Fibroblast of lung (primary cell): ENCODE measurements around the gene NFIC. TPM values are rescaled to one million over a fixed set of nuclear protein-coding genes. Genes with fewer than 3 reads are reported as not detected.

ENCODE experiments used
- DNase-seq, 2 donors: peaks; one replicate each; pipeline versions ENCODE4 v3.0.0 to v3.0.0-alpha.2; 2010; ENCODE audit warnings: low read depth in 2 of 2
- H2AFZ ChIP-seq: 2 replicates; pipeline ENCODE4 v1.5.1; 2012; ENCODE audit warnings: low read length, control low read depth, inconsistent platforms
- H3K27ac ChIP-seq: 2 replicates; pipeline ENCODE4 v1.5.1; 2011; ENCODE audit warnings: low read length, control low read depth; ENCODE audit not compliant: insufficient read depth
- H3K27me3 ChIP-seq: 2 replicates; pipeline ENCODE4 v1.5.1; 2011; ENCODE audit warnings: mild to moderate bottlenecking, low read length; ENCODE audit not compliant: control insufficient read depth, insufficient read depth
- H3K36me3 ChIP-seq: 2 replicates; pipeline ENCODE4 v1.5.1; 2011; ENCODE audit warnings: low read length; ENCODE audit not compliant: control insufficient read depth, insufficient read depth
- H3K4me1 ChIP-seq: 2 replicates; pipeline ENCODE4 v1.5.1; 2011; ENCODE audit warnings: low read length; ENCODE audit not compliant: control insufficient read depth, insufficient read depth; ENCODE audit errors: extremely low read depth
- H3K4me2 ChIP-seq: 2 replicates; pipeline ENCODE4 v1.5.1; 2011; ENCODE audit warnings: low read length, control low read depth; ENCODE audit not compliant: insufficient read depth; ENCODE audit errors: extremely low read depth
- H3K4me3 ChIP-seq, 4 experiments: fragments of 200-600 bp in 1 of 4; sonication (generic) in 1 of 4; replicated peaks in 1 of 4; 2 replicates each; pipeline ENCODE4 v1.5.1; 2011 to 2016; ENCODE audit warnings: low read length in 4 of 4, low read depth in 3 of 4, mild to moderate bottlenecking in 3 of 4, control low read depth in 2 of 4, inconsistent platforms in 1 of 4, mixed read lengths in 1 of 4; ENCODE audit not compliant: insufficient read depth in 1 of 4; ENCODE audit errors: control extremely low read depth in 1 of 4
- H3K79me2 ChIP-seq: 2 replicates; pipeline ENCODE4 v1.5.1; 2012; ENCODE audit warnings: mild to moderate bottlenecking, low read length, inconsistent platforms; ENCODE audit not compliant: control insufficient read depth, insufficient read depth
- H3K9ac ChIP-seq: 2 replicates; pipeline ENCODE4 v1.5.1; 2011; ENCODE audit warnings: mild to moderate bottlenecking, low read length, control low read depth; ENCODE audit not compliant: insufficient read depth
- H3K9me3 ChIP-seq: 2 replicates; pipeline ENCODE4 v1.5.1; 2012; ENCODE audit warnings: low read depth, low read length; ENCODE audit not compliant: control insufficient read depth, insufficient read depth
- H4K20me1 ChIP-seq: 2 replicates; pipeline ENCODE4 v1.5.1; 2011; ENCODE audit warnings: low read length; ENCODE audit not compliant: control insufficient read depth, insufficient read depth; ENCODE audit errors: extremely low read depth
- CTCF ChIP-seq, 2 donors: IDR thresholded peaks in 1 of 2; conservative IDR thresholded peaks in 1 of 2; 1 replicate in 1 of 2; 2 replicates in 1 of 2; pipeline ENCODE4 v1.5.1; 2011 to 2012; ENCODE audit warnings: low read length in 2 of 2, control low read depth in 1 of 2, inconsistent platforms in 1 of 2, low read depth in 1 of 2, mild to moderate bottlenecking in 1 of 2
- EZH2 ChIP-seq: IDR thresholded peaks from 2 replicates; pipeline ENCODE4 v1.5.1; 2012; ENCODE audit warnings: low read length, control low read depth, mild to moderate bottlenecking; ENCODE audit errors: missing control alignments
- polyA plus RNA-seq, 2 donors: library from polyadenylated mRNA; depleted of rRNA in 1 of 2; stranded (reverse) in 1 of 2; unstranded in 1 of 2; fragments of >200 nt; gene quantifications; 2 replicates each; pipeline ENCODE4 v1.2.1, GENCODE V29; 2011 to 2012; ENCODE audit warnings: missing spikeins in 1 of 2
- total RNA-seq: library from RNA; depleted of rRNA; stranded (reverse); fragments of >200 nt; gene quantifications from 2 replicates; pipeline ENCODE4 v1.2.1, GENCODE V29; 2014

NFIC gene
- total and polyA plus RNA-seq, 2 donors (not counting 1 experiment from before 2014, with no cell fraction given) = 7.9 to 66.4 TPM

GRCh38 chr19:3324405-3324856, 42.0 kb upstream of the NFIC start:
- H3K79me2 ChIP-seq = no peaks in the 10 kb centered on the region
- H4K20me1 ChIP-seq = no peaks in the 10 kb centered on the region
- no peaks in the 10 kb centered on the region for H3K27me3 ChIP-seq
- no peak overlapping the region for H2AFZ ChIP-seq
- H3K9me3 ChIP-seq = no peaks in the 10 kb centered on the region
- DNase-seq = no peak
- H3K27ac ChIP-seq = no peak overlapping the region
- no peaks in the 10 kb centered on the region for H3K36me3 ChIP-seq
- no peaks in the 10 kb centered on the region for H3K4me1 ChIP-seq
- TF ChIP-seq CTCF (conservative IDR thresholded peaks at IDR 0.05 in 1 of 2, IDR thresholded peaks at IDR 0.05 in 1 of 2; ENCODE audit: low read depth in 1 of 2, low read length in 2 of 2) (peak; percentile 58 to 82), EZH2 (no peak)
- no peak overlapping the region for H3K9ac ChIP-seq
- H3K4me3 ChIP-seq = no peak overlapping the region
- H3K4me2 ChIP-seq = no peak overlapping the region

DNA sequence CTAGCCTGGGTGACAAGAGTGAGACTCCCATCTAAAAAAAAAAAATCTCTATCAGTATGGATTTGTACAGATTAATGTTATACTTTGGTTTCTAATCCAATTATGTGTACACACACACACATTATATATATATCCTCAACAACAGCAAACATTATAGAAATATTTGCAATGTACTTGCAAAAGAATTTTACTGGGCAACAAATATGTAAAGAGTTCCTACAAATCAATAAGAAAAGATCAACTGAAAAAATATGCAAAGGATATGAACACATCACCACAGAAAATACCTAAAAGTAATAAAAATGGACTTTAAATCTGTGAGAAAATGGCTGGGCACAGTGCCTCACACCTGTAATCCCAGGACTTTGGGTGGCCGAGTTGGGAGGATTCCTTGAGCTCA, 40.9 kb upstream of the NFIC start:
- H3K36me3 ChIP-seq = no peaks in the 10 kb centered on the region
- TF ChIP-seq CTCF (conservative IDR thresholded peaks at IDR 0.05 in 1 of 2, IDR thresholded peaks at IDR 0.05 in 1 of 2; ENCODE audit: low read depth in 1 of 2, low read length in 2 of 2) (no peak), EZH2 (no peak)
- H3K9ac ChIP-seq = no peak overlapping the region
- H3K4me3 ChIP-seq = no peak overlapping the region
- H3K4me2 ChIP-seq = no peak overlapping the region
- no peak overlapping the region for H2AFZ ChIP-seq
- H3K27me3 ChIP-seq = peaks cover 2% of the 10 kb centered on the region
- no peak for DNase-seq
- H3K79me2 ChIP-seq = no peaks in the 10 kb centered on the region
- no peaks in the 10 kb centered on the region for H4K20me1 ChIP-seq
- no peak overlapping the region for H3K27ac ChIP-seq
- H3K9me3 ChIP-seq = no peaks in the 10 kb centered on the region
- no peaks in the 10 kb centered on the region for H3K4me1 ChIP-seq

GRCh38 chr19:3328743-3329142, 37.6 kb upstream of the NFIC start:
- Histone ChIP-seq H2AFZ (no peak overlapping the region), H4K20me1 (no peaks in the 10 kb centered on the region), H3K79me2 (no peaks in the 10 kb centered on the region), H3K27ac (no peak overlapping the region), H3K9ac (no peak overlapping the region), H3K9me3 (no peaks in the 10 kb centered on the region), H3K4me3 (no peak overlapping the region), H3K27me3 (peaks cover 2% of the 10 kb centered on the region), H3K4me1 (no peaks in the 10 kb centered on the region), H3K4me2 (no peak overlapping the region), H3K36me3 (no peaks in the 10 kb centered on the region)
- DNase-seq = no peak
- TF ChIP-seq EZH2 = no peak
- TF ChIP-seq CTCF (conservative IDR thresholded peaks at IDR 0.05 in 1 of 2, IDR thresholded peaks at IDR 0.05 in 1 of 2; ENCODE audit: low read depth in 1 of 2, low read length in 2 of 2) = no peak
